SKM-1 (cell line): ENCODE measurements around the gene CLDN11.

Source experiments
- DNase-seq: peaks from one replicate; lab custom pipeline; 2025; ENCODE audit not compliant: unreplicated experiment; lab: John Stamatoyannopoulos, UW

CLDN11 gene

GRCh38 chr3:170426240-170426797 is 7.7 kb downstream of the CLDN11 start:
- no peak for DNase-seq

- DNase-seq = no peak
Measured at GRCh38 chr3:170428095-170428494, 9.4 kb downstream of the CLDN11 start.

- DNase-seq = no peak
Measured at GRCh38 chr3:170429050-170429449, 10.4 kb downstream of the CLDN11 start.

- no peak for DNase-seq
Measured at GRCh38 chr3:170431054-170431453, 12.4 kb downstream of the CLDN11 start.

- no peak for DNase-seq
Measured at GRCh38 chr3:170432416-170432815, 13.7 kb downstream of the CLDN11 start.

GRCh38 chr3:170436697-170437096 is 18.0 kb downstream of the CLDN11 start:
- no peak for DNase-seq

GRCh38 chr3:170437176-170437575 is 18.5 kb downstream of the CLDN11 start:
- DNase-seq = no peak

- DNase-seq = no peak
Measured at GRCh38 chr3:170437696-170438407, 19.2 kb downstream of the CLDN11 start.

GRCh38 chr3:170438836-170439235 is 20.2 kb downstream of the CLDN11 start:
- DNase-seq = no peak

- DNase-seq = no peak
Measured at GRCh38 chr3:170440344-170440743, 21.7 kb downstream of the CLDN11 start.

- no peak for DNase-seq
Measured at GRCh38 chr3:170441412-170441811, 22.7 kb downstream of the CLDN11 start.

GRCh38 chr3:170442947-170443346 is 24.3 kb downstream of the CLDN11 start:
- DNase-seq = no peak

- no peak for DNase-seq
Measured at GRCh38 chr3:170443457-170443856, 24.8 kb downstream of the CLDN11 start.

GRCh38 chr3:170448584-170448983 is 29.9 kb downstream of the CLDN11 start:
- DNase-seq = no peak

GRCh38 chr3:170450039-170450438 is 31.4 kb downstream of the CLDN11 start:
- no peak for DNase-seq

GRCh38 chr3:170454509-170454908 is 35.8 kb downstream of the CLDN11 start:
- DNase-seq = no peak

GRCh38 chr3:170458285-170458684 is 39.6 kb downstream of the CLDN11 start:
- no peak for DNase-seq

GRCh38 chr3:170463011-170463410 is 44.3 kb downstream of the CLDN11 start:
- DNase-seq = no peak

GRCh38 chr3:170465955-170466354 is 47.3 kb downstream of the CLDN11 start:
- DNase-seq = no peak

GRCh38 chr3:170467007-170467406 is 48.3 kb downstream of the CLDN11 start:
- DNase-seq = no peak

- DNase-seq = no peak
Measured at GRCh38 chr3:170467571-170468147, 49.0 kb downstream of the CLDN11 start.
